Muscle of back (tissue), 13 donors: ENCODE data around the gene ZNF528. TPM values are rescaled to one million over a fixed set of nuclear protein-coding genes. Genes with fewer than 3 reads are reported as not detected.
A peak's percentile ranks its signal among the peaks of the same experiment; 100 is the strongest.

Experiments used
- DNase-seq, 3 donors: peaks; one replicate each; pipeline versions ENCODE4 v3.0.0 to v3.0.0-alpha.2; 2013
- long read RNA-seq, 9 donors: transcript quantifications; one replicate each; lab custom pipeline, GENCODE V29; 2026
- polyA plus RNA-seq, 10 donors: library from polyadenylated mRNA; unstranded; fragments of 120-200 nt; gene quantifications; one replicate each; pipeline ENCODE4 v1.2.1, GENCODE V29; 2013; ENCODE audit not compliant: insufficient read length in 10 of 10

The ZNF528 gene
- 10 to 100 TPM; 12.1 to 30.7 (median 17.3) TPM for polyA plus RNA-seq
- long read RNA-seq, donor 1, full-length matches to known transcripts: 7 of 7 reads
- long read RNA-seq, donor 1, partial matches to known transcripts: 0 of 7 reads
- long read RNA-seq, donor 1, other reads (novel, unspliced or antisense): 0 of 7 reads
- long read RNA-seq, donor 2, full-length matches to known transcripts: 6 of 6 reads
- long read RNA-seq, donor 2, partial matches to known transcripts: 0 of 6 reads
- long read RNA-seq, donor 2, other reads (novel, unspliced or antisense): 0 of 6 reads
- long read RNA-seq, donor 3: 0 reads
- long read RNA-seq, donor 4, full-length matches to known transcripts: 4 of 4 reads
- long read RNA-seq, donor 4, partial matches to known transcripts: 0 of 4 reads
- long read RNA-seq, donor 4, other reads (novel, unspliced or antisense): 0 of 4 reads
- long read RNA-seq, donor 5, full-length matches to known transcripts: 11 of 11 reads
- long read RNA-seq, donor 5, partial matches to known transcripts: 0 of 11 reads
- long read RNA-seq, donor 5, other reads (novel, unspliced or antisense): 0 of 11 reads
- long read RNA-seq, donor 6, full-length matches to known transcripts: 11 of 11 reads
- long read RNA-seq, donor 6, partial matches to known transcripts: 0 of 11 reads
- long read RNA-seq, donor 6, other reads (novel, unspliced or antisense): 0 of 11 reads
- long read RNA-seq, donor 7, full-length matches to known transcripts: 24 of 24 reads
- long read RNA-seq, donor 7, partial matches to known transcripts: 0 of 24 reads
- long read RNA-seq, donor 7, other reads (novel, unspliced or antisense): 0 of 24 reads
- long read RNA-seq, donor 8, full-length matches to known transcripts: 11 of 11 reads
- long read RNA-seq, donor 8, partial matches to known transcripts: 0 of 11 reads
- long read RNA-seq, donor 8, other reads (novel, unspliced or antisense): 0 of 11 reads
- long read RNA-seq, donor 9: 0 reads

- peak; percentile 95 to 98 (median 96) for DNase-seq
These were observed at the start of gene ZNF528 for GRCh38 chr19:52397310-52398080. ZNF528 (plus strand) TSS chr19:52397849; CDS start chr19:52402014, 4,165 bp downstream.

GRCh38 chr19:52351512-52351911 is 46.1 kb upstream of the ZNF528 start:
- no peak for DNase-seq

GRCh38 chr19:52366414-52366824 is 31.2 kb upstream of the ZNF528 start:
- DNase-seq: no peak

GRCh38 chr19:52369559-52370340 is 27.9 kb upstream of the ZNF528 start, which contains the start of gene ZNF880:
ZNF880 (plus strand) TSS chr19:52369923; CDS start chr19:52369966, 43 bp downstream.
- peak; percentile 95 to 98 (median 97) for DNase-seq

- no peak for DNase-seq
These were observed 27.3 kb upstream of the ZNF528 start for GRCh38 chr19:52370341-52370710.

- no peak for DNase-seq
These were observed 6.5 kb upstream of the ZNF528 start for GRCh38 chr19:52391135-52391534.

- no peak for DNase-seq
These were observed 412 bp downstream of the ZNF528 start for GRCh38 chr19:52398081-52398441.

GRCh38 chr19:52410276-52410675 is 12.6 kb downstream of the ZNF528 start:
- DNase-seq: no peak

GRCh38 chr19:52415711-52416110 is 18.1 kb downstream of the ZNF528 start:
- no peak for DNase-seq

- no peak for DNase-seq
These were observed 31.3 kb downstream of the ZNF528 start, which contains the start of gene ZNF534 for GRCh38 chr19:52428937-52429336. ZNF534 (plus strand) TSS chr19:52429148; CDS start chr19:52431475, 2,327 bp downstream.

GRCh38 chr19:52442179-52442578 is 44.5 kb downstream of the ZNF528 start:
- DNase-seq: no peak

GRCh38 chr19:52444506-52444905 is 46.9 kb downstream of the ZNF528 start:
- DNase-seq: no peak

- DNase-seq: peak in 1 of 3 donors; percentile 4
These were observed 53.6 kb downstream of the ZNF528 start for GRCh38 chr19:52451241-52451640.

GRCh38 chr19:52453324-52454094 is 55.9 kb downstream of the ZNF528 start, which contains the start of gene ZNF578:
ZNF578 (plus strand) TSS chr19:52453553; CDS start chr19:52501846, 48,293 bp downstream.
- peak; percentile 87 to 95 (median 90) for DNase-seq

GRCh38 chr19:52464798-52465470 is 67.3 kb downstream of the ZNF528 start:
- no peak for DNase-seq
